BE2C (cell line): ENCODE data around the gene BABAM2.
A peak's percentile ranks its signal among the peaks of the same experiment; 100 is the strongest.

Source experiments
- DNase-seq: peaks from one replicate; pipeline ENCODE4 v3.0.0-alpha.2; 2020
- H3K27me3 ChIP-seq: fragments of 250-450 bp; sonication (Bioruptor Pico); 2 replicates; pipeline ENCODE4 v1.5.1; 2020; ENCODE audit warnings: mild to moderate bottlenecking
- H3K36me3 ChIP-seq: fragments of 250-450 bp; sonication (Bioruptor Pico); 2 replicates; pipeline ENCODE4 v1.5.1; 2020; ENCODE audit warnings: mild to moderate bottlenecking
- H3K4me1 ChIP-seq: fragments of 250-450 bp; sonication (Bioruptor Pico); 2 replicates; pipeline ENCODE4 v1.5.1; 2020
- H3K4me3 ChIP-seq: 2 replicates; pipeline ENCODE4 v1.5.1; 2011; ENCODE audit warnings: low read depth, low read length
- H3K9me3 ChIP-seq: fragments of 250-450 bp; sonication (Bioruptor Pico); 2 replicates; pipeline ENCODE4 v1.5.1; 2020
- CTCF ChIP-seq: IDR thresholded peaks from 2 replicates; pipeline ENCODE4 v1.5.1; 2012; ENCODE audit warnings: mild to moderate bottlenecking, low read depth, low read length

The BABAM2 gene

GRCh38 chr2:27884601-27885000, 5.9 kb upstream of the BABAM2 start:
- DNase-seq, result no peak
- Histone ChIP-seq H3K9me3 (peaks cover 9% of the 10 kb centered on the region), H3K4me3 (no peak overlapping the region), H3K4me1 (peaks cover 19% of the 10 kb centered on the region), H3K27me3 (no peaks in the 10 kb centered on the region), H3K36me3 (no peaks in the 10 kb centered on the region)
- no peak for TF ChIP-seq CTCF

DNA sequence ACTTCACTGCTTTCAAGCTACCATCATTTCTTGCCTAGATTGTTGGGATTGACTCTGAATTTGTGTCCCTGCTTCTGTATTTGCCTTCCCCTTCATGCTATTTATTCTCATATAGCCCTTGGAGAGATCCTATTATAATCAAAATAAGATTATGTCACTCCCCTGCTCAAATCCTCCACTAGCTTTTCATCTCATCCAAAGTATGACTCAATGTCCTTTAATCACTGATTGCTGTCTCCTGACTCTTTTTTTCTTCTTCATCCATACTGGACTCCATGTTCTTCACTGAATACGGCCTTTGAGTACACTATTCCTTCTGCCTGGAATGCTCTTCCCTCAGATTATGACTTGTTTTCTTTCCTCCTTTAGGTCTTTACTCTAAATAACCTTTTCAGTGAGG, 5.3 kb upstream of the BABAM2 start:
- Histone ChIP-seq H3K27me3 (no peaks in the 10 kb centered on the region), H3K36me3 (no peaks in the 10 kb centered on the region), H3K9me3 (peaks cover 7% of the 10 kb centered on the region; the same call in 1 of the 2 replicates), H3K4me1 (peaks cover 19% of the 10 kb centered on the region), H3K4me3 (no peak overlapping the region)
- no peak for DNase-seq
- no peak for TF ChIP-seq CTCF

DNA sequence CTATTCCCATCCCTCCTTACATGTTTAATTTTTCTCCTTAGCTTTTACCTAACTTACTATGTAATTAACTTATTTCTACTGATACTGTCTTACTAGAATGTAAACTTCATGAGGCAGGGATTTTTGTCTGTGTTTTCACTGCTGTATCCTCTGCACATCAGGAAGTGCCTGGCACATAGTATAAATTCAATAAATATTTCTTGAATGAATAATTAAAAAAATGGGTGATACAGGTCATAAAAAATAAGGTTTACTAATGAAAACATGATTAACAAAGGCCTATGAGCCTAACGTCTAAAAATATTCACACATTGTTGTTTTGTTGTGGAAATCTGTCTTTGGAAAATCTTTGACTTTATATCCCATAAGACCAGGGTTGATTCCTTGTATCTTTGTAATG, 4.9 kb upstream of the BABAM2 start:
- Histone ChIP-seq H3K4me1 (peaks cover 19% of the 10 kb centered on the region), H3K9me3 (peaks cover 7% of the 10 kb centered on the region; the same call in 1 of the 2 replicates), H3K4me3 (no peak overlapping the region), H3K36me3 (no peaks in the 10 kb centered on the region), H3K27me3 (no peaks in the 10 kb centered on the region)
- TF ChIP-seq CTCF, result no peak
- no peak for DNase-seq

GRCh38 chr2:27886322-27886721, 4.2 kb upstream of the BABAM2 start:
- Histone ChIP-seq H3K4me3 (no peak overlapping the region), H3K27me3 (no peaks in the 10 kb centered on the region), H3K9me3 (peaks cover 7% of the 10 kb centered on the region; the same call in 1 of the 2 replicates), H3K36me3 (no peaks in the 10 kb centered on the region), H3K4me1 (peaks cover 19% of the 10 kb centered on the region)
- no peak for TF ChIP-seq CTCF
- peak; percentile 16 for DNase-seq

- H3K36me3 ChIP-seq, result no peaks in the 10 kb centered on the region
- peaks cover 19% of the 10 kb centered on the region for H3K4me1 ChIP-seq
- TF ChIP-seq CTCF, result no peak
- H3K9me3 ChIP-seq, result peaks cover 4% of the 10 kb centered on the region; the same call in 1 of the 2 replicates
- H3K4me3 ChIP-seq, result no peak overlapping the region
- DNase-seq, result no peak
- H3K27me3 ChIP-seq, result no peaks in the 10 kb centered on the region
Observed at GRCh38 chr2:27887111-27887510, 3.4 kb upstream of the BABAM2 start.

DNA sequence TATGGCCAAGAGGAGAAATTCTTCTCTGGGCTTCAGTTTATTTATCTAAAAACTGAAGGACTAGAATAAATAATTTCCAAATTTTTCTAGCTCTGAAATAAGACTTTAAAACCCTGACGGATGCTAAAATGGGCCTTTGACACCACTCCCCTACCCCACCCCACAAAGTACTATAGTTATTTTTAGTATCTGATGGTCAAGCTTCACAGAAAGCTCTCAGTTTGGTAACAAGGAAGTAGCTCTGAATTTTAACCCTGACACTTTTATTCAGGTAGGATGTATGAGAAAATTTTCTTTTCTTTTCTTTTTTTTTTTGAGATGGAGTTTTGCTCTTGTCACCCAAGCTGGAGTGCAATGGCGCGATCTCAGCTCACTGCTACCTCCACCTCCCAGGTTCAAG, 2.7 kb upstream of the BABAM2 start:
- Histone ChIP-seq H3K4me3 (no peak overlapping the region), H3K27me3 (no peaks in the 10 kb centered on the region), H3K4me1 (peaks cover 19% of the 10 kb centered on the region), H3K9me3 (no peaks in the 10 kb centered on the region), H3K36me3 (no peaks in the 10 kb centered on the region)
- TF ChIP-seq CTCF, result no peak
- no peak for DNase-seq
